GM18517 (cell line): ENCODE measurements around the gene CISD1.

Experiments
- ATAC-seq: cut with Tn5 transposase; IDR thresholded peaks from one replicate; pipeline ENCODE4 v1.9.1; 2021; ENCODE audit warnings: mild to moderate bottlenecking, moderate library complexity; ENCODE audit not compliant: unreplicated experiment

The CISD1 gene

DNA sequence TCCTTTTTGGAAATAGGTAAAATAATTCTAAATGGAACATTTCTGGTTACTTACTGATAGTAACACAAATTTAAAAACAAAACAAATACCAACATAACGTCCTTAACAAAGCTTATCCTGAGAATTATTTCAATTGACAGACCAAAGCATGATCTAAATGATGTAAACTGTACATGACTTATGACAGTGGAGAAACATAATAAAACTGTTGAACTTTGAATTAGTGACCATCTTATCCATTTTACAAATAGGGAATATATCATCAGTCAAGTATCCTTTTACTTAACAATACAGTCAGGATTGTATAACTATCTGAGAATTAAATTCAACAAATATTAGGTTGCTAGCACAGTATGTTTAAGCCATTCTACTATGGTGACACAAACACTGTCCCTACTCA lies 3.7 kb upstream of the CISD1 start:
- ATAC-seq, result no peak

DNA sequence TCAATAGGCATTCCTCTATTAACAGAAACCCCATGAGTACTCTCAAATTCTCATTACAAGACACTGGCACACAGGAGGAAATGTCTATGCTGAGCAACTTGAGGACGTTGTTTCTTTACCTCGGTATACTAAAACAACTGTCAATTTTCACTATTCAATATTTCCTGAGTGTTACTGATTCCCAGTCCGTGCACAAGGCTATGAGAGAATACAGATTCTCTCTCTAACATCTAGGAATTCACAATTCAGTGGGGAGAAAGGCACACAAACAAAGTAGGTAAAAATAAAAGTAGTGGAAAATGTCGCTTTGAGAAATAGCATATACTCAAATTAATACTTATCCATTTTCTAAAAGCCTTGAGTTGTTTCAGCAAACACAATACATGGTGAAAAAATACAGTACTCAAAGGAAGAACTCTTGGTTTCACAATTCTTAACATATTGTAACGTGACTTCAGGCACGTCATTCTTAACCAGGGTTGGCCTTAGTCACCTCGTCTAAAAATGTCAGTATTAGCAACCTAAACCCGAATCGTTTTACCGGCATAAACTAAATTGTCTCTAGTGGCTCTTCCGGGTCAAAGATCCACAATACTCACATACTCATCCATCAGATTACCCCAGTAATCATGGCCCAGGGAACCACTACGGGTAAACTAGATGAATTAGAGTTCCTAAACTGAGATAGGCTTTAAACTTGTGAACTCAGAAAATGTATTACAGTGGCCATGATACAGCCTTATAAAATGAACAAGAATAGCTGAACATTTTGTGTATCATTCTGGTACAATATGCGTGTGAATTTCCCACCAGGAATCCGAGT lies 2.7 kb upstream of the CISD1 start:
- peak; percentile 21 for ATAC-seq

DNA sequence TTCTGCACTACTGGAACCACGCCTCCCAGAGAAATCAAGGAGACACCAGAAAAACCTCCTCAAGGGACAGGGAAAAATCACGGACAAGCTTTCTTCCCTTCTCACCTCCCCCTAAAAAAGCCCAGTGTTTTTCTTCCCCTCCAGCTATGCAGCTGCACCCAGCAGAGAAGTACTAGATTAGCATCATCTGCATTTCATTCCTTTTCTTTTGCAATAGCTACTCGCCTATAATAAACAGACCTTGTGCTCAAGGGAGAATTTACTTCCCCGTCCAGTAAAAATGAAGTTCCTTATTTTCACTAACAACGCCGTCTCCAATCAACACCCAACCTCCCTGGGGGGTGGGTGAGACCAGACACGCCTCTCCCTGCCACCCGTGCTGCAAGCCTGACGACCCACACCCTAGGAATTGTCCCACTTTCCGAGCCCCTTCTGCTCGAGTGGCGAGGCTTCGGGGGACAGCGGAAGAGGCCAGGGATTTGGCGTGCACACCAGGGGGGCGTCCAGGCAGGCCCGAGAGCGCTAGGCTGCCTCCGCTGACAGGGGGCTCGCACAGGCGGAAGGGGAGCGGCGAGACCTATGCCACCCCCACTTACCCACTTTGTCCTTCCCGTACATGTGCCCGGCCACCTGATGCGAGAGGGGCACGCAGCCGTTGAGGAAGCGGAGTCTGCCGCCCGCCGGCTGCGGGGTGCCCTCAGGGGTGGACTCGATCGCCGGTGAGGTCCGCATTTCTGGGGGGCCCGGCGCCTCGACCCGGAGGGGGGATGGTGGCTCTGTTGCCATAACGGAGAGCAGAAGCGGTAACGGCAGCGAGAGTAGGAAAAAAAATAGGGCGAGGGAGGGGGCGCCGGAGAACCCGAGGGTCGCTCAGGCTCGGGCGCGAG lies 1.9 kb upstream of the CISD1 start:
- peak; percentile 3 for ATAC-seq

DNA sequence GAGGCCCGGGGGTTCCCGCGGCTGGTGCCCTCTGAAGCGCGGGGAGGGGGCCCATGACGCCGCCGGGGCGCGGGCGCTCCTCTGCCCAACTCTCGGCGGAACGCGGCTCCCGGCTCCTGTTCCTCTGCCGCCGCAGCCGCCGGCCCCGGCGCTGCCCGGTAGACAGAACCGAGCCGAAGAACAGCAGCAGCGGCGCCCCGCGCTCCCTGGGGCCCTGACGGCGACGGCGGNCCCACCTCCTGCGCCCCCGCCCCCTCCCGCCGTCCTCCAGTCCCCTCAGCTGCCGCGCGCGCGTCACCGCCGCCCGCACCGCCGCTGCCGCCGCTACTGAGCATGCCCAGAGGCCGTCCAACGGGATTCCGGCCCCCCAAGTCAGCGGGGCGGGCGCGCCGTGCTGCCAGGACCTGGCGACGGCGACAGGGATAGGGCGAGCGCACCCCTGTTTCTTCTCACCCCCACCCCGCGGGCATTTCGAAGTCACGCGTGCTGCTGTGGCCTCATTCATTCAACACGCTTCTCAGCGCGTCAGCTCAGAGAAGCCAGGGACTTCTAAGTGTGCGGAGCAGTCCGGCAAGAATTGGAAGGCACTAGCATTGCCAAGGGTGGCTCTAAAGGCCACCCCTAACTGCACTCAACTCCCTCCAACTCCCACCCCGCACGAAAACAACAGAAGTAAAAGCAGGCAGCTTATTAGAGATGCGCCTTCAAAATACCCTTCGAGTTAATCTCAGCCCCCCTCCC lies 1.1 kb upstream of the CISD1 start, which contains the start of gene IPMK:
IPMK (minus strand) TSS at position 182 of the 741 bp plus-strand sequence. CDS start 283 bp downstream, outside the sequence.
- ATAC-seq, result peak; percentile 42

DNA sequence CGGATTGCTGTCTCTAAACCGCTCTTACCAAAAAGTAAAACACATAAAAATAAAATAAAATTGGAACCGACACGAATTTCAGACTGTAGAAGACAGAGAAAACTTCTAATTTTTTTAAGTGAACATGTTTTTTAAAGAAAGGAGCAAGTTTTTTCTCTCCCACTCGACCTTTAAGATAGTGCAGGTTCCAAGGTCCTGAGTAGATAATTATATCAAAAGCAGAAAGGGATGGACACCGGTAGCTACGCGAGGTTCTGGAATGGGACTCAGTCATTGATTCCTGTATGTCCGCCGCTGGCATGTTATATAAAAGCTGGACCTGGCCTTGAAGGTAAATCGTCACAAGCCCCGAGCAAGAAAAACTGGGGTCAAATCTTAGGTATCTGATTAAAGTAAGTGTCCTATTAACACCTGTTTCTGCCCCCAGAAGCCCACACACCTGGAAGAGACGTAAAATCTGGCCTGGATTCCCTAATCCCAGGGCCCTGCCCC lies 462 bp upstream of the CISD1 start:
- ATAC-seq, result peak; percentile 3

DNA sequence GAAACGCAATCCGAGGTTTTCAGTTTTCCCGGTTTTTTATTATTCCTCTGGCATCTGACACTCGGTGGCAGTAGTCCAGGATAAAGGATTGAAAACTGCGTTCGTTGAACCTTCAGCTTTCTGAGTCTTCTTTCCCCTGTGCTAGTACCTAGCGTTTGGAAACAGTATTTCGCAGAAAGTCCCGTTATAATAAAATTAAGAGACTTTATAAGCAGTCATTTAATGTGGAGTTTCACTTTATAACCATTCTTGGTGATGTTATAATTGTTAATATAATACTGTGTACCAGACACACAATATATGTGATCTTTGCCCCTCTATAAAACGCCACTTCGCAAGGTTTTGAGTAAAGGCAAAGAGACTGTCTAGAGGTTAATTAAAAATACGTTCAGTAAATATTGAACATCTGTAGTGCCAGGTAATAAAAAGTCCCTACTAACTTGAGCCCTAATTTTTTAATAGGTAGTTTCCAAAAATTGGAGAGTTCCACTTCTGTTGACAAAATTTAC lies 874 bp downstream of the CISD1 start:
- no peak for ATAC-seq

DNA sequence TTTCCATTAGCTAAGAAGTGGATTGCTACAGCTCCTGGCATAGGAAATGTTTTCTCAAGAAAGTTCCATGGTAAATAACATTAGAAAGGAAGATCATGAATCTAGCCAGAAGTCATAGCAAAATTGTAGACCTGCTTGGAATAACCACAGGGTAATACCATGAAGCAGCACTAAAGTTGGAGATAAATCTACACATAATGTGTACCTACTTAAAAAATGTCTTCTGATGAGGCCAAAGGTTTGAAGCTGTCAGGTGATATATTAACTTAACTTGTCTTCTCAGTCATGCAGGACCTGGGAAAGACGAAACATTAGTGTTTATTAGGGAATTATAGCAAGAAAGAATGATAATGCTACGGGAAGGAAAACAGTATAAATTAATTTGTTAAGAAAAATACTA lies 6.3 kb downstream of the CISD1 start:
- no peak for ATAC-seq

DNA sequence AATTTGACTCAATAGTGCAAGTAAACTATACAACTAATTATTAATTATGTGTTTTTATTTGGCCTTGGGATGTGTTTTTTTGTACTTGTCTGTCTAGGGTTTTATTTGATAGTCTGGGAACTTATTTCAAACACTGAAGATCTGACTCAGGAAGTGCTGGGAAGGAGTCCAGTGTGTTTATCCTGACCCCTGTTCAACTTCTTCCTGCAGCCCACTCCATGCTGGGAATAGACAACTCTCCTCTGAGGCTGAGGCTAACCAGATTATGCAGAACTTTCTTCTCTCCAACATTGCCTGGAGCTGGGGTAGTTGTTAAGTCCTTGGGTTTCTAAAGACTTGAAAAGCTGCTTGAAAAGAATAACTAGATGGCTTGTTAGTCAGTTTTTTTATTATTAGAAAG lies 6.9 kb downstream of the CISD1 start:
- ATAC-seq, result no peak

DNA sequence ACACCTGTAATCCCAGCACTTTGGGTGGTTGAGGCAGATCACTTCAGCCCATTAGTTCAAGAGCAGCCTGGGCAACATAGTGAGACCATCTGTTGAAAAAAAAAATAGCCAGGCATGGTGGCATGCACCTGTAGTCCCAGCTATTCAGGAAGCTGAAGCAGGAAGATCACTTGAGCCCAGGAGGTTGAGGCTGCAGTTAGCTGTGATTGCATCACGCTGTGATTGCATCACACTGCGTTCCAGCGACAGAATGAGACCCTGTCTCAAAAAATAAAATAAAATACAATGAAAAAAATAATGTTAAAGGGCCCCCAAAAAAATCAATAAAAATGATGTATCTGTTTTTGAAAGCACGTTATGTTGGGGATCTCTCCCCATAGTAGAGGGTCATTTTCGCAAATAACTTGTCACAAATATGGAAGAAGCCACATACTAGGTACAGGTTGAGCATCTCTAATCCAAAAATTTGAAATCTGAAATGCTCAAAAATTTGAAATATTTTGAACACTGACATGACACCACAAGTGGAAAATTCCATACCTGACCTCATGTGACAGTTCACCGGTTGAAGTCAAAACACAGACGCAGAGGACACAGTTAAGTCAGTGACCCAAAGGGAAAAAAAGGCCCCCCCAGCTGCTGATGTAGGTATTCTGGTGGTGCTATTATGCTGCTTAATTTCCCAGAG lies 9.5 kb downstream of the CISD1 start:
- no peak for ATAC-seq

DNA sequence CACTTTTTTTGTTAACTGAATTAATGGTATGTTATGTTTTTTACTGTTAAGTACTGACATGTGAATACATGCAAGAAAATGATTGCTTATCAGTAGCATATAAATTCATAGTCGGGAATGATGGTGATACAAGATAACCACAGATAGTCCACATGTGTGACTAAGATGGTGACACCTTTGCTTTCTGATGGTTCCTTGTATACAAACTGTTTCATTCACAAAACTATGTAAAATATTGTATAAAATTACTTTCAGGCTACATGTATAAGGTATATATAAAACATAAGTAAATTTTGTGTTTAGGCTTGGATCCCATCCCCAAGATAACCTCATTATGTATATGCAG lies 10.0 kb downstream of the CISD1 start:
- no peak for ATAC-seq

DNA sequence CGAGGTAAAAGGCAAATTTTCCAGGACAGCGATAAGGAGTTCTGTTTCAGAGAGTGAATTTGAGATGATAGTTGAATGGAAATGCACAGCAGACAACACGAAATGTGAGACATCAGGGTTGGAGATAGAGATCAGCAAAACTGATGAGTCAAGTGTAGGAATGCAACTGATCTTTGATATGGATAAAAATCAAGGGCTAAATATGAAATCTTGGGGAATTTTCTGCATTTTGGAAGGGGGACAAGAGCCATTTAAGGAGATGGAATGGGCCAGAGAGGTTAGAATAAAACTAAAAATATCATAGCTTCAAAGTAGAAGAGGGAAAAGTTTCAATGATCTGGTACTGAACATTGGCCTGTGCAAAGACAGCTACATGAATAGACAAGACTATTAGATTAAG lies 11.5 kb downstream of the CISD1 start:
- ATAC-seq, result no peak

DNA sequence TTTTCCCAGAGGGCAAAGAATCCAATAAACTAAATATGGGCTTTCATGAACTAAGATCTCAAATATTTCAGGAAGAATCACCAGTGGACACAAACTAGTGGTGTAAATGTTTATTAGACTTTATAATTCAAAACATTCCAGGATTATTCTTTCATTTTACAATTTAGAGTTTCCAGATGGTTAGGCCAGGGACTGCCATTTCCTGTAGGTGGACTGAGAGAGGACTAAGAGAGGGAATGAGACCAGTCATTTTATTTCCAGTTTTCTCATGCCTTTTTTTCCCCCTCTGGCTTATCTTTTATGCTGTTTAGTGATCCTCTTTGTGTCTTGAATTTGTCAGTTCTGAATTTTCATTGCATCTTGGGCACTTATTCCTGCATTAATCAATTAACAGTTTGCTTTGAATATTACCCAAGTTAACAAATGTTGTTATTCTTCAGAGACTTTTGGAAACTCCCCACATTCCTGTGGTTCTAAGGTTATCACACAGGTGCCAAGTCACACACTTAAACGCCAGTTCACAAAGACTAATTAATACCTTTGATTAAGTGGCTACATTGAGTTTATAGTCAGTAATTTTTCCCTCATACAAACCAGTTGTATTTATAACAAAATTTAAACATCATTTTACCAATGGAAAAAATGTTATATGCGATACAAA lies 12.3 kb downstream of the CISD1 start:
- ATAC-seq, result no peak

DNA sequence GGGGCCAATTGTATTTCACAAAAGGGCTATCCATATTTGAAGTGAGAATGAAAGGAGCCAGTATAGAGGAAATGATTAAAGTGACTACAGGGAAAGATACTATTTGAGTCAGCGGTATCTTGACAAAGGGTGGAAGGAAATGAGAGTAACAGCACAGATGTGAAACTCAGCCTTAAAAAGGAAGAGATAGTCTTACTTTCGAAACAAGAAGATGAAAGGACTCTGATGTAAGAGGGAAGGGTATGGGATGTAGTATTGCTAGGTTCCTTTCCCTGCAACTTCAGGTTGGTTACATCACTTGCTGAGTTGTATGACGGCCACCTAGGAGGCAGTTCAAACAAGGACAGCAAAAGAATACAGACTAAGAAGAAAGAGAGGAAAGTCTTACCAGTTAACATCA lies 13.7 kb downstream of the CISD1 start:
- ATAC-seq, result peak; percentile 99

DNA sequence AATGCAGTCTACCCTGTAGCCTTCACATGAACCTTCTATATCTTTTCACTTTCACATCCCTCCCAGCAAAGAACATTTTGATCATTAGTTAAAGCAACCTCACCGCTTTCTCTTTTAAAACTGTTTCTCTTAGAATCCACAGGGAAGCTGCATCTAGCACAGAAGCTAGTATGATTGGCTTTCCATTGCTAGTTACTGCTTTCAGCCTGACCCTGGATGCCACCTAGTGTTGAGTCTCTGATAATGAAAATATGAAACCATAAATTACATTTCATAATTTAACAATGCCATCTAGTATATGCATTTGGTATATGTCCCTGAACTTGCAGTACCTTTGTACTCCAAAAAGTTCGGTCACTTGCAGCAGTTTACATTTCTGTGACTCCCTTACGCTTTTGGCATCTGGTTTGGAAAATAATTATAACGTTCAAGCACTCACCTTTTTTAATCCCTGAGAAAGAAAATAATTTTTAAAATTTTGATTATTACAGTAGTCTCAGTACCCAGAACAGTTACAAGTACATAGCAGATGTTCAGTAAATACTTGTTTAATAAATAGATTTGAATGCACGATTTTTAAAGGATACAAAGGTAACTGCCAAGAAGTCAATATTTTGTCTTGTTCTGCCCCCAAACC lies 22.7 kb downstream of the CISD1 start:
- ATAC-seq, result peak; percentile 90

DNA sequence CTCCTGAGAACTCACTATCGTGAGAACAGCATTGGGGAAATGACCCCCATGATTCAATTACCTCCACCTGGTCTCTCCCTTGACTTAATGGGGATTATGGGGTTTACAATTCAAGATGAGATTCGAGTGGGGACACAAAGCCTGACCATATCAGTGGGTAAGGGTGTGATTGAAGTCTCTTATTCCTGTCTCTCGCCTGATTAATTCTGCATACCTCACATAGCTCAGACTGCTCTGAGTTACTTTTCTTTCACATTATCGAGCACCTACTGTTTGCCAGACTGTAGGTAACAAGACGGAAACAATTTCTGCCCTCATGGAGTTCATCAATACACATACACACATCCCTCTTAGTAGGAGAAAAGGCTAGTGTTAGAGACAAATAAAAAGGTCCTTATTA lies 25.0 kb downstream of the CISD1 start:
- ATAC-seq, result no peak

DNA sequence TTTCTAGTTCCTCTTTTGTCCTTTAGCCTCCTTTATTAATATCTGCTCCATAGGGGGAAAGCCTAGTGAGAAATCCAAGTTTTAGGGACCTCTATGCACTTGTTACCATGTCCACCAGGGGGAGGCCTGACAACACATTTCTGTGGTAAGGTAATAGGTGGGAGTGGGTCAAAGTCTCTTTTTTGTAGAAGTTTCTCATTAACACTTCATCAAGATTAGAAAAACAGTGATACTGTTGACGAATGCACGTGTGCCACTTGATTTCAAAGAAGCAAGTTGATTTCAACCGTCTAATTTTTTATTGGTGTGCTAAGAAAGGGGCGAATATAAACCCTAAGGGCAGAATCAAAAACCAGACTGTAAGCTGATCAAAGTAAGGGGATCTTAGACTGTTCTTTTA lies 30.6 kb downstream of the CISD1 start:
- peak; percentile 93 for ATAC-seq

DNA sequence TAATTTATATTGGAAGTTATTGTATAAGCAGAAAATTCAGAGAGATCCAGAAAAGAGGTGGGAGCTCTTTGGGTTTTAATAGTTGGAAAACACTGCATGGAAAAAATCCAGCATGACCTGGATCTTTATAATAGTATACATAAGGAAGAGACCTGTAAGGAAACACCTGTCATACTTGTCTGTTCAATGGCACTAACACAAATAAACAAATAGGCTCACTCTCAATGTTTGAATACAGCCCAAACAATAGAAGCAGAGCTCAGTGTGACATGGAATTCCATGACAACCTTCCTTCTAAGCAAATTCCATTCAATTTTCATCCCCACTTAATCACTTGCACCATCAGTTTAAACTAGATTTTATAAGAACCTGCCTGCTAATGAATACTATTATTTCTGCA lies 31.7 kb downstream of the CISD1 start:
- ATAC-seq, result no peak

DNA sequence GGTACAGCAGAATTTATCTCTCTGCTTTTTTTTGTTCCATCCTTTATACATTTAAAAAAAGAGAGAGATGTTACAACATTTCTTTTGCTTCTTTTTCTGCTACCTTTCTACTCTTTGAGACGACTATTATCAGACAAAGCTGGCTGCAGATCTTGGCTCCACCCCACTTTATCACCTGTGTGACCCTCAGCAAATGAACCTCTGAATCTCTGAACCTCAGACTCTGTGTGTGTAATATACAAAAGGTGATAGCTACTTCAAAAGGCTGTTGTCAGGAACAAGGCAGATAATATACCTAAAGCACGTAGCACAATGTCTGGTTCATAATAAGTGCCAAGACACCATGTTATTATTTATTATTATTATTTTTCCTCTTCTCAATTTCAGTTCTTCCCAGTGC lies 33.3 kb downstream of the CISD1 start:
- ATAC-seq, result no peak

DNA sequence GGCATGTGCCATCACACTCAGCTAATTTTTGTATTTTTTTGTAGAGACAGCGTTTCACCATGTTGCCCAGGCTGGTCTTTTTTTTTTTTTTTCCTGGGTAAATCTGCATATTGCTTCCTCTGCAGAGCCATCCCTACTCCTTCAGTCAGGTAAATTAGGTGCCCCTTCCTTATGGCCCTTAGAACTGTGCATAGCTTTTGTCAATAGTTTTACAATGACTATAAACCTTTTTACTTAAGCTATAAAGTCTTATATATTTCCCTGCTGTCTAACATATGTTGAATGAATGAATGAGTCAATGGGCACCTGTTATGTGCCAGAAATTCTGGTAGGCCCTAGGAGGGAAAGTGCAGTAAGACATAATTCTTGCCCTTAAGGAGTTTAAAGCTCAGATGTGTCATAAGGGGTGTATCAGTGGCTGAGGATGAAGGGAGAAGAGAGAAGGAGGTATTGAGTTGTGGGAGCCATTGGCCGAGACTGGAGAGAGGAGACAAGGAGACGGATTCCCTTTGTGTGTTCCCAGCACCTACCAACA lies 35.2 kb downstream of the CISD1 start:
- ATAC-seq, result no peak
